Stimulated activated CD4-positive, alpha-beta T cell treated with anti-CD3 and anti-CD28 coated beads, TNF-alpha, amount 100 ng/mL, for 24 hours (primary cell): ENCODE measurements around the gene ARHGAP42.

Source experiments
- DNase-seq, 3 experiments: peaks; one replicate each; pipeline ENCODE4 v3.0.0-alpha.2; 2020; ENCODE audit warnings: low read depth in 3 of 3

The ARHGAP42 gene

DNA sequence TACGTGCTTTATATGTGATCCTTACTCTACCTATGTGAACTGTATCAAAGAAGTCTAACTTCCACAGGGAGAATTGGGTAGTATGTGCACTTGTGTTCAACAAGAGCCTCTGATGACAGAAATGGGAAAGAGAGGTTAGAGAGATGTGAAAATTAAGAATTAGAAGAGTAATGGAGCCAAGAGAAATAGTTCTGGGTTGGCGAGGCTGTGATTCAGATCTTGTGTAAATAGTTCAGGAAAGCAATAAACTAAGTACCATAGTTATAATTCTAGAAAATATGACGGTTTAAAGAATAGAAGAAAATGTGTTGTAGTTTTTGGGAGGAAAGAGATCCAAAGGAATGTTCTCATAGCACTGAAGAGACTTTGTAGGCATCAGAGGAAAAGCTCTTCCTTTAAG, 112.4 kb downstream of the ARHGAP42 start:
- no peak for DNase-seq

DNA sequence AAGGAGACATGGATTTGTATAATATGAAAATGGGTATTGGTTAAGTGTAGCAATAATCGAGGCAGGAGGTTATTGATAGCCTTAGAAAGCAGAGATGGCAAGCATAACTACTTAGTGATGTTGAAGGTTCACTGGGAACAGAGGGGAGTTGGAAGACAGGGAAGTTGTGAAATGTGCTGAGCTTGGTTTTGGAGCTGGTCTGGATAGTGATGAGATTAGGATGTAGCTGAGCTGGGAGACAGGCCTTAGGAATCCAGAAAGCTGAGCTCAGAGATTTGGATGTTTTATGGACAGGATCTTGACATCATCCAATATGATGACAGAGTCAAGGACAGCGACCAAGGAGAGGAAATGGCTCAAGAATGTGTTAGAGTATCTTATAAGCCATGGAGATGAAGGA, 113.1 kb downstream of the ARHGAP42 start:
- DNase-seq: no peak

DNA sequence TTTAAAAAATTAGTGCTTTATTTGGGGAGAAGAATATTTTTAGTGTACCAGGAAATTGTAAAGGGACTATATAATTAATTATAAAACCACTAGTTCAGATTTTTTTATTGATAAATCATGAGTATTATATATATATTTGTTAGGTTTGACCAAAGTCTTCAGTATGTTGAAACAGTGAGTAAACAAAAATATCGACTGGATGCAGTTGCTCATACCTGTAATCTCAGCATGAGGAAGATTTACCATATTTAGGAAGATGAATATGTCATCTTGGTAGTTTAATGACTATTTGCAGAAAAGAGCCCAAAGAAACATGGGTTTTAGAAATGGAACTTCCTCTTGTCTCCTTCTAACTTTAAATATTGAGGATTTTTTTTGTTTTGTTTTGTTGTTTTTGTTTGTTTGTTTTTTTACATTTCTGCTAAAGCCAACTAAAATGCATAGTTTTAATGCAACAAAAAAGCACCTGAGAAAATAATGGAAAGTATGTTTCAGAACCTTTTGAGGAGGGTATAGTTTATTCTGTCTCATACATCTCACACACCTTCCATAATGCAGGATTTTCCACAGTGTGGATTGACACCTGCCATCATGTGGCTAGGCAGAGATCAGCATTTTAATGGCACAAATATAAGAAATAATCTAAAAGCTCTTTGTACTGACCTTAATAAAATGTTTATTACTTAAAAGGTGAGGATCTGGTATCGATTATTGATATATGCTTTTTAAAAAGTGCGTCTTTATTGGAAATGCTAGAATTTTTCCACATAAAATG, 114.3 kb downstream of the ARHGAP42 start:
- DNase-seq: no peak

DNA sequence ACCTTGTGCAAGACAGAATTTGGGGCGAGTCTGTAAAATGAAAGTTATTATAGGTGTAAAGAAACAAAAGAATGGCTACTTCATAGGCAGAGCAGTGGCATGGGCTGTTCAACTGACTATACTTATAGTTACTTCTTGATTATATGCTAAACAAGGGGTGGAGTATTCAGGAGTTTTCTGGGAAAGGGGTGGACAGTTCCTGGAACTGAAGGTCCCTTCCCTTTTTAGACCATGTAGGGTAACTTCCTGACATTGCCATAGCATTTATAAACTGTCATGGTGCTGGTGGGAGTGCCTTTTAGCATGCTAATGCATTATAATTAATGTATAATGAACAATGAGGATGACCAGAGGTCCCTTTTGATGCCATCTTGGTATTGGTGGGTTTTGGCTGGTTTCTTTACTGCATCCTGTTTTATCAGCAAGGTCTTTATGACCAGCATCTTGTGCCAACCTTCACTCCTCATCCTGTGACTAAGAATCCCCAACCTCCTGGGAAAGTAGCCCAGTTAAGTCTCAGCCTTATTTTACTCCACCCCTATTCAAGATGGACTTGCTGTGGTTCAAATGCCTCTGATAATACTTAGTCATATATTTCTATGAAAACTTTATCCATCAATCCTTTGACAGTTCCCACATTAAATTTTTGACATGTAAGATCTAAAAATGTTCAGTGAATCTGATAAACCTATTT, 118.6 kb downstream of the ARHGAP42 start:
- no peak for DNase-seq

DNA sequence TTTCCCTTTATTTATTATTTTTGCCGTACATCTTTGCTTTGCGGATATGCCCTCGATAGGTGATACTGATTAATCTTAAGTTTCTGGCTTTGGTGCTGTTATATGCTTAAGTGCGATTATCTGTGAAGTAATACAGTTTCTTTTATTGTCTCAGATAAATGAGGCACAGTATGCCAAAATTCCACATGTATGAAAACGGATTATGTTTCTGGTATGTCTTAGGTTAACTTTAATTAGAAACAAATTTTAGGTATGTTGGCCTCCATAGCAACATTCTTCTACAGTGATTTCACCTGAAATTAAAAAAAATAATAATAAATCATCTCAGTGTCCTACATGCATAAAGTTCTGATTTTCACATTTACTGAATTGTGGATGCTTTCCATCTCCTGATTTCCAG, 119.2 kb downstream of the ARHGAP42 start:
- no peak for DNase-seq

DNA sequence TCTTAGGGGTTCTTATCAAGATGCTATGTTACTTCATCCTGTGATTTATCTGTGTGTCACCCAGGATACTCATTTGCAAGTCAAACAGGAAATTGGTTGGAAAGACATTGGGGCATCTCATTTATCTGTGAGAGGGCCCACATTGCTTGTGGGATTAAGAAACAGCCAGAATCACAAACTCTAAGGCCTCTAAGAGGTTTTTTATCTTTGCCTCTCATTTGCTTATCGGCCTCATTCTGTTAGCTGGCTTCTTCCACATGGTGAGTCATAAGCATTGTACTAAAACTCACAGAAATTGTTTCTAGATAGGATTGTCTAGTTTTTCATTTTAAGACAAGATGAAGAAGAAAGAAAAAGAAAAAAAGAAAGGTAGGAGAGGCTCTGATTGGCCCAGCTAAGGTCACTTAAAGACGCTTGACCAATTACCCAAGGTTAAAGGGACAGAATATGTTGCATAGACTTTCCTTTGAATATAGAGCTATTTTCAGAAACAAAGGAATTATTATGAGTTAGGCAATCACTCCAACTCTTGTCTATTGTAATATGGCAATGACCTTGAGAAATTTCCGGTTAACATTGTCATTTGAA, 121.9 kb downstream of the ARHGAP42 start:
- DNase-seq: no peak

GRCh38 chr11:100810146-100810545, 123.1 kb downstream of the ARHGAP42 start:
- DNase-seq: no peak

DNA sequence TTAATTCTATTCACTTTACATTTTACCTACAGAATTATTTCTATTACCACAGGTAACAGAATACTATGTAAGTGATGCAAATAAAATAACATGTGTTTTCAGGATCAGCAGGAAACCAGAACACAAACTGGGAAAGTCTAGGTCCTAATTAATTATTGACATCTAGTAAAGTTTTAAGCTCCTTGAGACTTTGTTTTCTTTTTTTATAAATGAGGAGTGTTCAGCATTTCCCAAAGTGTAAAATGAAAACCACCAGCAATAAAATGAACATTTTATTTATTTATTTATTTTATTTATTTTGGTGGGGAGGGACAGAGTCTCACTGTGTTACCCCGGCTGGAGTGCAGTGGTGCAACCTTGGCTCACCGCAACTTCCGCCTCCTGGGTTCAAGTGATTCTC, 123.6 kb downstream of the ARHGAP42 start:
- no peak for DNase-seq

DNA sequence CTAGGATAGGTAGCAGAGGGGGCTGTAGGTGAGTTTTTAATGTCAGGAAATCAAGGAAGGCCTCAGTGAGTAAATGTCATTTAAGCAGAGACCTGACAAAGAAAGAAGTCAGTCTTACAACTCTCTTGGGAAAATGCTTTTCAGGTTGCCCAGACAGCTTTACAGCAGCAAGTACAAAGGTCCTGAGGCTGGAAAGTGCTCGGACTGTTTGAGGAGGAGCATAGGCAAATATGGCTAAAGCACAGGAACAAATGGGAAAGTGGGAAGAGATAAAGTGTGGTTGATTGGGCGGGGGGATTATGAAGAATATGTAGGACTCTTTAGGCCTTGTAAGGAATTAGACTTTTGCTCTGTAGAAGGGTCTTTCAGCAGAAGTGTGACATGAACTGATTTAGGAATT, 125.4 kb downstream of the ARHGAP42 start:
- DNase-seq: no peak

DNA sequence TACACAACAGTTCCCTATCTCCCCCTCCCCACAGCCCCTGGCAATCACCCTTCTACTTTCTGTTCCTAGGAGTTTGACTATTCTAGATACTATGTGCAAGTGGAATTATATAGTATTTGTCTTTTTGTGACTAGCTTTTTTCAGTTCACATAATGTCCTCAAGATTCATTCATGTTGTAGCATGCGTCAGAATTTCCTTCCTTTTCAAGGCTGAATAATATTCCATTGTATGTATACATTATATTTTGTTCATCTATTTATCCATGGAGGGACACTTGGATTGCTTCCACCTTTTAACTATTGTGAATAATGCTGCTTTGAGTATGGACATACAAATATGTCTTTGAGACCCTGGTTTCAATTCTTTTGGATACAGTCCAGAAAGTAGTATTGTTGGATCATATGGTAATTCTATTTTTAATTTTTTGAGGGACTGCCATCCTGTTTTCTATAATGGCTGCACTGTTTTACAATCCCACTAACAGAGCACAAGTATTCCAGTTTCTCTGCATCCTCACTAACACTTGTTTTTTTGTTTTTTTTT, 128.8 kb downstream of the ARHGAP42 start:
- no peak for DNase-seq

GRCh38 chr11:100816823-100817222, 129.7 kb downstream of the ARHGAP42 start:
- no peak for DNase-seq

- DNase-seq: no peak
Observed at GRCh38 chr11:100817620-100818019, 130.5 kb downstream of the ARHGAP42 start.

DNA sequence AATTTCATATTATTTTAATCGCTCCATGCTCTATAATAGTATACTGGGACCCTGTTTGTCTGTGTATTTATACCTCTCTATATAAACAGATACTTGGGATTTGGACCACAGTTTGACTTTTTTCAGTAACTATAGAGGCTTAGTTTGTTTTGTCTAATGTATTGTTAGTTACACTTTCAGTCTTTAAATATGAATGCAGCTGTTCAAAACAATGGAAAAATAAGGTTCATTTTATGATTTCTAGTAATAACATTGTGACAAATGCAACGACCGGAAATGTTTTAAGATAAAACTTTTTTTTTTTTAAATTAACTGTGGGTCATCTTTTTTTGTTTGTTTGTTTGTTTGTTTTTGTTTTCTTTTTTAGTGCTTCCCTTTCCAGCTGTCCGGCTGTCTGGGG, 133.5 kb downstream of the ARHGAP42 start:
- no peak for DNase-seq

- DNase-seq: no peak
Observed at GRCh38 chr11:100821198-100821597, 134.1 kb downstream of the ARHGAP42 start.

DNA sequence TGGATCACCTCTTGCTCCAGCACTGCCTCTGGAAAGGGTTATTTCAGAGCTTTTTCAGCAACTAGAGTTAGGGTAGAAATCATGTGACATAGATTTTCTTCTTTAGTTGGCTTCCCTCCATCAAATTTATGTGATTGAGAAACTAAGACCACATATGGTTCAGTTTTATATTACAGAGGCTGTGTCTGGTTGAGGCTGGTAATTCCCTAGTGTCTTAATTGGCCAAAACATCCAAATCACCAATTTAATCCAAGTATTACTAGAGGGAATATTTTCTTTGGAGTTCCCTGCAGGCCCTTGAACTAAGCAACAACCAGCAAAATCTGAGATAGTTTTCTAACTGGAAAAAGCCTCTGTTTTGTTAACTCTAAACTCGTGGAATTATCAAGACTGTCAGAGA, 136.3 kb downstream of the ARHGAP42 start:
- no peak for DNase-seq

GRCh38 chr11:100824041-100824809, 137.1 kb downstream of the ARHGAP42 start:
- DNase-seq: no peak

- DNase-seq: no peak
Observed at GRCh38 chr11:100825626-100826025, 138.5 kb downstream of the ARHGAP42 start.

- DNase-seq: no peak
Observed at GRCh38 chr11:100827934-100828661, 141.0 kb downstream of the ARHGAP42 start.

GRCh38 chr11:100830274-100830673, 143.2 kb downstream of the ARHGAP42 start:
- no peak for DNase-seq

GRCh38 chr11:100830978-100831732, 144.1 kb downstream of the ARHGAP42 start:
- no peak for DNase-seq
